Endodermal cell (in vitro differentiated cells): Measurements from ENCODE around the gene ID3. TPM values are rescaled to one million over a fixed set of nuclear protein-coding genes. Genes with fewer than 3 reads are reported as not detected.

Experiments used
- DNase-seq: peaks from one replicate; pipeline ENCODE4 v3.0.0-alpha.2; 2017
- H3K27ac ChIP-seq: 2 replicates; pipeline ENCODE4 v1.5.1; 2013; ENCODE audit warnings: mild to moderate bottlenecking, low read depth, low read length, moderate library complexity
- H3K27me3 ChIP-seq: 2 replicates; pipeline ENCODE4 v1.6.1; 2013; ENCODE audit warnings: mild to moderate bottlenecking, low read length, moderate library complexity; ENCODE audit not compliant: insufficient read depth, control insufficient read depth, poor library complexity, severe bottlenecking
- H3K36me3 ChIP-seq: 2 replicates; pipeline ENCODE4 v1.7.0; 2013; ENCODE audit warnings: mild to moderate bottlenecking, low read length, moderate library complexity; ENCODE audit not compliant: control insufficient read depth, insufficient read depth
- H3K4me1 ChIP-seq: one replicate; pipeline ENCODE4 v1.7.0; 2013; ENCODE audit warnings: low read length; ENCODE audit not compliant: control insufficient read depth, insufficient read depth
- H3K4me3 ChIP-seq: 2 replicates; pipeline ENCODE4 v1.5.1; 2013; ENCODE audit warnings: mild to moderate bottlenecking, low read length, moderate library complexity
- H3K9ac ChIP-seq: 2 replicates; pipeline ENCODE4 v1.6.1; 2013; ENCODE audit warnings: mild to moderate bottlenecking, low read length, moderate library complexity; ENCODE audit not compliant: poor library complexity, severe bottlenecking; ENCODE audit errors: extremely low read depth
- H3K9me3 ChIP-seq: 2 replicates; pipeline ENCODE4 v1.6.1; 2013; ENCODE audit warnings: mild to moderate bottlenecking, low read length, moderate library complexity; ENCODE audit not compliant: control insufficient read depth
- H3K27ac Mint-ChIP-seq: 2 replicates; pipeline ENCODE4 v1.8.0; 2020; ENCODE audit warnings: mixed read lengths
- H3K27me3 Mint-ChIP-seq: 2 replicates; pipeline ENCODE4 v1.8.0; 2021; ENCODE audit warnings: mild to moderate bottlenecking, mixed read lengths; ENCODE audit not compliant: insufficient read depth
- H3K36me3 Mint-ChIP-seq: 2 replicates; pipeline ENCODE4 v1.8.0; 2020; ENCODE audit warnings: low read depth, mixed read lengths
- H3K4me1 Mint-ChIP-seq: 2 replicates; pipeline ENCODE4 v1.8.0; 2020; ENCODE audit warnings: mixed read lengths
- H3K4me3 Mint-ChIP-seq: 2 replicates; pipeline ENCODE4 v1.8.0; 2020; ENCODE audit warnings: mild to moderate bottlenecking, moderate library complexity, mixed read lengths
- H3K9me3 Mint-ChIP-seq: 2 replicates; pipeline ENCODE4 v1.8.0; 2020; ENCODE audit warnings: mild to moderate bottlenecking, mixed read lengths
- CTCF ChIP-seq: fragments of 200-600 bp; sonication (generic); conservative IDR thresholded peaks from 2 replicates; pipeline ENCODE4 v1.5.0; 2021; ENCODE audit warnings: antibody characterized with exemption, mild to moderate bottlenecking
- WGBS, 2 experiments: methylation state at CpG; one replicate each; pipeline versions ENCODE4 v1.1.5 to v1.1.7; 2013; ENCODE audit warnings: missing lambda C conversion rate in 2 of 2, mixed read lengths in 1 of 2; ENCODE audit not compliant: insufficient coverage in 1 of 2, insufficient read length in 1 of 2; 5-methylcytosine and 5-hydroxymethylcytosine counted together
- total RNA-seq, 2 donors: library from RNA; stranded (reverse); fragmentation: NEBNext Ultra II Directional in 1 of 2; extraction: Animal tissue kit (Norgen Biotek cat#: 25700) in 1 of 2; gene quantifications; 2 replicates in 1 of 2; 3 replicates in 1 of 2; pipeline ENCODE4 v1.2.1, GENCODE V29; 2021

ID3 gene
- total RNA-seq, 2 donors from 2014 or later = 281 to 338 TPM

GRCh38 chr1:23593556-23594148 is 34.4 kb upstream of the ID3 start:
- Mint-ChIP-seq H3K9me3 (no peaks in the 10 kb centered on the region), H3K27me3 (no peaks in the 10 kb centered on the region), H3K4me1 (peaks cover 65% of the 10 kb centered on the region), H3K36me3 (no peaks in the 10 kb centered on the region), H3K27ac (no peak overlapping the region), H3K4me3 (no peak overlapping the region)
- H3K36me3 ChIP-seq = no peaks in the 10 kb centered on the region
- peak; percentile 69 for DNase-seq
- no peak overlapping the region for H3K4me3 ChIP-seq
- 79 to 82% methylated on average over 5 to 6 of the region's 6 CpGs for WGBS, 2 experiments
- no peak for TF ChIP-seq CTCF
- no peaks in the 10 kb centered on the region for H3K9me3 ChIP-seq
- no peaks in the 10 kb centered on the region for H3K27me3 ChIP-seq
- peaks cover 25% of the 10 kb centered on the region for H3K4me1 ChIP-seq
- no peak overlapping the region for H3K27ac ChIP-seq
- no peak overlapping the region for H3K9ac ChIP-seq

GRCh38 chr1:23593042-23593521 is 33.8 kb upstream of the ID3 start:
- H3K27me3 ChIP-seq = no peaks in the 10 kb centered on the region
- no peaks in the 10 kb centered on the region for H3K9me3 ChIP-seq
- no peaks in the 10 kb centered on the region for H3K36me3 Mint-ChIP-seq
- H3K4me3 Mint-ChIP-seq = no peak overlapping the region
- H3K4me1 Mint-ChIP-seq = peaks cover 69% of the 10 kb centered on the region
- H3K4me3 ChIP-seq = no peak overlapping the region
- H3K27me3 Mint-ChIP-seq = no peaks in the 10 kb centered on the region
- no peak for TF ChIP-seq CTCF
- no peaks in the 10 kb centered on the region for H3K36me3 ChIP-seq
- H3K27ac Mint-ChIP-seq = peak overlapping the region; percentile 69
- no peak overlapping the region for H3K9ac ChIP-seq
- WGBS, 2 experiments = 92 to 93% methylated on average over 5 of the region's 5 CpGs
- H3K4me1 ChIP-seq = peaks cover 23% of the 10 kb centered on the region
- no peak overlapping the region for H3K27ac ChIP-seq
- no peaks in the 10 kb centered on the region for H3K9me3 Mint-ChIP-seq
- no peak for DNase-seq

DNA sequence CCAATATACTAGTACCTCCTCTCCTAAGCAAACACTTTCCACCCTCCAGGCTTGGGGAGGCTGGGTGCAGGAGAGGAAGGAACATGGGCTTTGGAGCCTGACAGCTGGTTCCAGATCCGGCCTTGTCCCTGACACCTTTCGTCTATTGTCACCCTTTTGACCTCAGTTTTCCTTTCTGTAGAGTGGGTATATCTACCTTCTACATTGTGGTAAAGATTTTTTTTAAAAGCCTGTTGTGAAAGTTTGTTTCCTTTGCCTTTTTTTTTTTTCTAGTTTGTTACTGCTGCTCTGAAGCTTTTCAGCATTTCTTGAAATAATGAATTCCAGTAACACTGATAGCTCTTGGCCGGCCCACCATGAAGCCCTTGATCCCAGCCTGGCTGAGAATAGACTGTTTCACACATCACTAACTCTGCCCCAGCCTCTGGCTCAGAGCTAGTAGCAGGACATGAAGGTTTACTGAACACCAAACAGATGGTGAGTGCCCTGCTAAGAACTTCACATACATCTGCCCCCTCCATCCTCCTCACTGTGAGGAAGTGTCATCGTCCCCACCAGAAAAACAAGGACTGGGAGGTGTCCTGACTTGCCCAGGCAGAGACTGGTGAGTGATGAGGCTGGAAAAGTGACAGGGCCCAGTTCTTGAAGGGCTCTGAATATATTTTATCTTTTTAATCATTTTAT is 33.0 kb upstream of the ID3 start:
- no peaks in the 10 kb centered on the region for H3K9me3 ChIP-seq
- 88 to 92% methylated on average over 2 to 4 of the region's 4 CpGs for WGBS, 2 experiments
- no peak overlapping the region for H3K9ac ChIP-seq
- Mint-ChIP-seq H3K4me1 (peaks cover 69% of the 10 kb centered on the region), H3K4me3 (no peak overlapping the region), H3K27me3 (no peaks in the 10 kb centered on the region), H3K36me3 (no peaks in the 10 kb centered on the region), H3K27ac (no peak overlapping the region), H3K9me3 (no peaks in the 10 kb centered on the region)
- no peak overlapping the region for H3K27ac ChIP-seq
- H3K36me3 ChIP-seq = no peaks in the 10 kb centered on the region
- TF ChIP-seq CTCF = no peak
- no peak for DNase-seq
- H3K27me3 ChIP-seq = no peaks in the 10 kb centered on the region
- peaks cover 19% of the 10 kb centered on the region for H3K4me1 ChIP-seq
- no peak overlapping the region for H3K4me3 ChIP-seq
